Measurements from ENCODE around the gene SNU13.
"Not testable (repeated sequence)": the region's sequence is repeated elsewhere in the genome, so short reads cannot be mapped to it uniquely, and the experiment has no call there.

Gene SNU13

GRCh38 chr22:41682033-41682807, 6.4 kb downstream of the SNU13 start:
- H3K27ac ChIP-seq (ENCODE audit: low read depth, low read length): peak overlapping the region; percentile 66
- H3K4me1 ChIP-seq (ENCODE audit: control insufficient read depth, insufficient read depth, low read length, unreplicated experiment): no peaks in the 10 kb centered on the region
- peak overlapping the region; percentile 74 for H3K4me3 ChIP-seq (ENCODE audit: low read depth, low read length)
- peaks cover 81% of the 10 kb centered on the region for H3K79me2 ChIP-seq (ENCODE audit: control insufficient read depth, insufficient read depth, low read length, unreplicated experiment)
- no peak overlapping the region for H2AFZ ChIP-seq (ENCODE audit: low read length, unreplicated experiment)
- no peaks in the 10 kb centered on the region for H3K27me3 ChIP-seq (ENCODE audit: insufficient read depth, low read length)
- 0 out of 2 replicates have a peak, but pooled peaks cover 2% of the 10 kb centered on the region for H3K36me3 ChIP-seq (ENCODE audit: insufficient read depth, low read length)

DNA sequence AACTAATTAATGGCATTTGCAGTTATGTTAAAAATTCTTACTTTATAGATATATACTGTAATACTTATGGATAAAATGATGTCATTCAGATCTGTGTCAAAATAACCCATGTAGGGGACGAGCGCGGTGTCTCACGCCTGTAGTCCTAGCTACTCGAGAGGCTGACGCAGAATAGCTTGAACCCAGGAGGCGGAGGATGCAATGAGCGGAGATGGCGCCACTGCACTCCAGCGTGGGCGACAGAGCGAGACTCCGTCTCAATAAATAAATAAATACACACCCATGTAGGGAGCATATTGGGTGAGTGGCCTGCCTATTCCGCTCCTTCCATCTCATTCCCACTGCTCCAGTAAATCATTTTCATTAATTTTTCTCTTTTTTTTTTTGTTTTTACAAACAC, 7.1 kb downstream of the SNU13 start:
- Histone ChIP-seq H3K36me3 (ENCODE audit: insufficient read depth, low read length) (0 out of 2 replicates have a peak, but pooled peaks cover 2% of the 10 kb centered on the region), H3K27me3 (ENCODE audit: insufficient read depth, low read length) (no peaks in the 10 kb centered on the region), H3K27ac (ENCODE audit: low read depth, low read length) (peak overlapping the region; percentile 66), H3K79me2 (ENCODE audit: control insufficient read depth, insufficient read depth, low read length, unreplicated experiment) (peaks cover 75% of the 10 kb centered on the region), H3K4me3 (ENCODE audit: low read depth, low read length) (peak overlapping the region; percentile 74), H3K4me1 (ENCODE audit: control insufficient read depth, insufficient read depth, low read length, unreplicated experiment) (no peaks in the 10 kb centered on the region), H2AFZ (ENCODE audit: low read length, unreplicated experiment) (no peak overlapping the region)

DNA sequence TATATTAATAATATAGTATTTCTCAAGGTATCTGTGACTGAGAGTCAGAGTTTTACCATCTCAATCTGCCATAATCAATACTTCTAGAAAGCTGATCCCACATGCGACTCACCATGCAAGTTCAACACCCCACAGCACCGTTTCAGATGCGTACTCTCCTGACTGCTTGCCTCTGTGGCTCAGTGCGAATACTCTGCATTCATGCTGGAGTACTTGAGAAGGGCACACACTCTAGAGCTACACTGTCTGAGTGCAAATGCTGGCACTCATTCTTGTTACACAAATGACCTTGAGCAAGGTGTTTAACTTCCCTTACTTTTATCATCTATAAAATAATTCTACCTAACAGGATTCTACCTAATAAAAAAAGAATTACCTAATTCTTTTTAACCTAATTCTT, 12.5 kb downstream of the SNU13 start:
- Histone ChIP-seq H3K27me3 (ENCODE audit: insufficient read depth, low read length) (no peaks in the 10 kb centered on the region), H3K4me3 (ENCODE audit: low read depth, low read length) (no peak overlapping the region), H2AFZ (ENCODE audit: low read length, unreplicated experiment) (no peak overlapping the region), H3K27ac (ENCODE audit: low read depth, low read length) (no peak overlapping the region), H3K4me1 (ENCODE audit: control insufficient read depth, insufficient read depth, low read length, unreplicated experiment) (no peaks in the 10 kb centered on the region), H3K79me2 (ENCODE audit: control insufficient read depth, insufficient read depth, low read length, unreplicated experiment) (peaks cover 26% of the 10 kb centered on the region), H3K36me3 (ENCODE audit: insufficient read depth, low read length) (0 out of 2 replicates have a peak, but pooled peaks cover 2% of the 10 kb centered on the region)

DNA sequence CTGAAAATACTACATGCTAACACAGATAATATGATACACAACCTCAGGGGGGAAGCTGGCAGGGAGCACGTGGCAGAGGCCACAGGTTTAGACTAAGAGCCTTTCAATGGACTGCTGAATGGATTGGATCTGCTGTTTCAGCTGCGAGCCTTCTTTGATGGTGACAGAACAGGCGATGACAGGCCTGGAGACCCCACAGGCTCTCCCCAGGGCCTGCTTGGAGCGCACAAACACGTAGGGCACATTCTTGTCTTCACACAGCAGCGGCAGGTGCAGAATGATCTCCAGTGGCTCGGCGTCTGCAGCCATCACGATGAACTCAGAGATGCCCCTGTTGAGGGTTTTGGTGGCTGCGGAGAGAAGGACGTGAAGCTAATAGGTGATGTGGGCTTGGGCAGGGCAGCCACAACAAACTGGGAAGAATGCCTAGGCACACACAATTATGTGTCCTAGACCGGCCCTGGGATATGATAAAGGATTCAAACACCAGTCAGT, 13.8 kb downstream of the SNU13 start:
- Histone ChIP-seq H3K79me2 (ENCODE audit: control insufficient read depth, insufficient read depth, low read length, unreplicated experiment) (peaks cover 16% of the 10 kb centered on the region), H3K27ac (ENCODE audit: low read depth, low read length) (no peak overlapping the region), H3K27me3 (ENCODE audit: insufficient read depth, low read length) (no peaks in the 10 kb centered on the region), H2AFZ (ENCODE audit: low read length, unreplicated experiment) (no peak overlapping the region), H3K4me3 (ENCODE audit: low read depth, low read length) (no peak overlapping the region), H3K4me1 (ENCODE audit: control insufficient read depth, insufficient read depth, low read length, unreplicated experiment) (peaks cover 5% of the 10 kb centered on the region), H3K36me3 (ENCODE audit: insufficient read depth, low read length) (0 out of 2 replicates have a peak, but pooled peaks cover 2% of the 10 kb centered on the region)

DNA sequence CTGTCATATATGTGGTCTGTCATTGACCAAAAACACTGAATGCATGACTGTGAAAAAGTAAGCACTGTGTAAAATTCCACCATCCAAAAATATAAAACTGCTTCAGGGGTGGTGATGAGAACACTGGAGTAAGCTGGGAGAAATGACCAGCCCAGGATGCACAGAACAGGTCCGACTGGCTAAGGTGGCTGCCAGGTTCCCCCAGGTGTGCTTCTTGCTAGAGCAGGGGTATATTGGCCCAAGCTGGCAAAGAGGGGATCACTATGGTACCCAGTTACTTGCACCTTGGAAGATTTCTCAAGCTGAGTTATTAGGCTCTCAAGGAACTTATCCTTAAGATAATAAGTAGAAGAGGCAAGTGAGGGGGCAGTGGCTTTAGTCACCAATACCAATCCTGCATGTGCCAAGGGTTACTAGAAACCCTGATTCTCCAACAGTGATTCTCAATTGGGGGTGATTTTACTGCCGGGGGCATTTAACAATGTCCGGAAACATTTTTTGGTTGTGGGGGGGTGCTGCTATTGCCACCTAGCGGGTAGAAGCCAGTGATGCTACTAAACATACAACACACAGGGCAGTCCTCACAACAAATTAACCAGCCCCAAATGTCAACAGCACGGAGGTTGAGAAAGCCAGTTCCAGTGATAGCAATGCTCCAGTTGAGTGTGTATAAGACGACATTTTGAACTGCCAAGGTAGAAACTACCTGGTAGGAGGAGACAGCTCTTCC, 15.7 kb downstream of the SNU13 start:
- Histone ChIP-seq H3K36me3 (ENCODE audit: insufficient read depth, low read length) (no peaks in the 10 kb centered on the region), H3K27me3 (ENCODE audit: insufficient read depth, low read length) (no peaks in the 10 kb centered on the region), H2AFZ (ENCODE audit: low read length, unreplicated experiment) (no peak overlapping the region), H3K4me3 (ENCODE audit: low read depth, low read length) (no peak overlapping the region), H3K79me2 (ENCODE audit: control insufficient read depth, insufficient read depth, low read length, unreplicated experiment) (peaks cover 4% of the 10 kb centered on the region), H3K4me1 (ENCODE audit: control insufficient read depth, insufficient read depth, low read length, unreplicated experiment) (peaks cover 11% of the 10 kb centered on the region), H3K27ac (ENCODE audit: low read depth, low read length) (no peak overlapping the region)

DNA sequence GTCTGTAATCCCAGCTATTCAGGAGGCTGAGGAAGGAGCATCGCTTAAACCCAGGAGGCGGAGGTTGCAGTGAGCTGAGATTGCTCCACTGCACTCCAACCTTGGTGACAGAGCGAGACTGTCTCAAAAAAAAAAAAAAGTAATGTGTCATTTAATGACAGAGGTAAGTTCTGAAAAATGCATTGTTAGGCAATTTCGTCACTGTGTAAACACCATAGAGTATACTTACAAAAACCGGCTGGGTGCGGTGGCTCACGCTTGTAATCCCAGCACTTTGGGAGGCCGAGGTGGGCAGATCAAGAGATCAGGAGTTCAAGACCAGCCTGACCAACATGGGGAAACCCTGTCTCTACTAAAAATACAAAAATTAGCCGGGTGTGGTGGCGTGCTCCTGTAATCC, 16.6 kb downstream of the SNU13 start:
- H3K4me1 ChIP-seq (ENCODE audit: control insufficient read depth, insufficient read depth, low read length, unreplicated experiment): peaks cover 13% of the 10 kb centered on the region
- not testable (repeated sequence) for H3K79me2 ChIP-seq (ENCODE audit: control insufficient read depth, insufficient read depth, low read length, unreplicated experiment); H3K36me3 ChIP-seq (ENCODE audit: insufficient read depth, low read length); H2AFZ ChIP-seq (ENCODE audit: low read length, unreplicated experiment); H3K27me3 ChIP-seq (ENCODE audit: insufficient read depth, low read length); H3K27ac ChIP-seq (ENCODE audit: low read depth, low read length); H3K4me3 ChIP-seq (ENCODE audit: low read depth, low read length)

DNA sequence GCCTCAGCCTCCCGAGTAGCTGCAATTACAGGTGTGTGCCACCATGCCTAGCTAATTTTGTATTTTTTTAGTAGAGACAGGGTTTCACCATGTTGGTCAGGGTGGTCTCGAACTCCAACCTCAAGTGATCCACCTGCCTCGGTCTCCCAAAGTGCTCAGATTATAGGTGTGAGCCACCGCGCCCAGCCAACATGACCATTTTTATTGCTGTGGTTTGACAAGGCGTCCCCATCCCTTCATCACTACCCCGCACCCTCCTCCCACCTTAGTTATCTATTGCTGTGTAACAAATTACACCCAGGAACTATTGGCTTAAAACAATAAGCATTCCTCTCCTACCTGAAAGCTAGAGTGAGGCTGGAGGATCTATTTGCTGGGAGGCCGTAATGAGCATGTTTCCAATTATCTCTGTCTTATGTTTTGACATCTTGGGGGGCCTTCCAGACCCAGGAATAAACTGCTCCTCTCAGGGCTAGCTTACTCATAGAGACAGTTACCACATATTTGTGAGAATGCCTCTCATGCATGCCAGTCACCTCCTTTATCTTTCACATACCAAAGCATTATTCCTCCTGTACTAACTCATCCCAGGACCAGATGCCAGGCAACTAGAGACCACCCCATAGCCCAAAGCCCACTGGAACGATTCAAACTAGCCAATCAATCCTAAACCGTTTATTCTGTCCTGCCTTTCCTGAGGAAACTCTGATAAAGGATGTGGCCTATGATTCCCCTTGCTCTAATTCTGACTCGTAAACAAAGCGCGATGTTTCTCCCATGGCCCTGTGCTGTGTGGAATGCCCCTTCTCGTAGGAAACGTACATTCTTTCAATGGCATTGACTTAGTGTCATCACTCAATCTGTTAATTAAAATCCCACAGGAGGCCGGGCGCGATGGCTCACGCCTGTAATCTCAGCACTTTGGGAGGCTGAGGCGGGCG, 19.4 kb downstream of the SNU13 start:
- Histone ChIP-seq H3K79me2 (ENCODE audit: control insufficient read depth, insufficient read depth, low read length, unreplicated experiment) (no peaks in the 10 kb centered on the region), H3K4me1 (ENCODE audit: control insufficient read depth, insufficient read depth, low read length, unreplicated experiment) (peaks cover 16% of the 10 kb centered on the region), H3K36me3 (ENCODE audit: insufficient read depth, low read length) (no peaks in the 10 kb centered on the region), H3K27ac (ENCODE audit: low read depth, low read length) (peak overlapping the region; percentile 87), H3K4me3 (ENCODE audit: low read depth, low read length) (no peak overlapping the region), H2AFZ (ENCODE audit: low read length, unreplicated experiment) (no peak overlapping the region), H3K27me3 (ENCODE audit: insufficient read depth, low read length) (no peaks in the 10 kb centered on the region)

- Histone ChIP-seq H3K4me1 (ENCODE audit: control insufficient read depth, insufficient read depth, low read length, unreplicated experiment) (peaks cover 12% of the 10 kb centered on the region), H3K27me3 (ENCODE audit: insufficient read depth, low read length) (no peaks in the 10 kb centered on the region), H2AFZ (ENCODE audit: low read length, unreplicated experiment) (no peak overlapping the region), H3K36me3 (ENCODE audit: insufficient read depth, low read length) (no peaks in the 10 kb centered on the region), H3K27ac (ENCODE audit: low read depth, low read length) (no peak overlapping the region), H3K79me2 (ENCODE audit: control insufficient read depth, insufficient read depth, low read length, unreplicated experiment) (no peaks in the 10 kb centered on the region), H3K4me3 (ENCODE audit: low read depth, low read length) (no peak overlapping the region)
These were observed 23.7 kb downstream of the SNU13 start for GRCh38 chr22:41664951-41665350.

DNA sequence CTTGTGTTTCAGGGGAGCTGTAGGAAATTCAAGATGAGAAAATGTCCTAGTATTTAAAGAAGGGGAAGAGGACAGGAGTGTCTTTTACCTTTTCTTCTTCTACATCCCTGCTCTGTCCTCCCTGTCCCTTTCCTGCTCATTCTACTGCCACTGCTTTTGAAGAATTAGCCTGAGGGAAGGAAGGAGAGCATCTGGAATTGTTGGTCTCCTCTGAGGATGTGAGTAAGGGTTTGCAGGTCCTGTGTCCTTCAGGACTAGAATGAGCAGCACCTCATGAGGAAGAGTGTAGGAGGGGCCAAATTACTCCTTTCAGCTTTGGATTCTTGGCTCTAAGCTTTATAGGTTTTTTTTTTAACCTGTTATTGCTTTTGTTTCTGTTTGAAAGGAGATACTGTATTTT, 24.2 kb downstream of the SNU13 start:
- Histone ChIP-seq H3K27me3 (ENCODE audit: insufficient read depth, low read length) (no peaks in the 10 kb centered on the region), H3K27ac (ENCODE audit: low read depth, low read length) (0 out of 2 replicates have a peak overlapping the region, but pooled peaks have one; percentile 9), H3K4me3 (ENCODE audit: low read depth, low read length) (no peak overlapping the region), H3K79me2 (ENCODE audit: control insufficient read depth, insufficient read depth, low read length, unreplicated experiment) (no peaks in the 10 kb centered on the region), H3K4me1 (ENCODE audit: control insufficient read depth, insufficient read depth, low read length, unreplicated experiment) (peaks cover 11% of the 10 kb centered on the region), H3K36me3 (ENCODE audit: insufficient read depth, low read length) (no peaks in the 10 kb centered on the region), H2AFZ (ENCODE audit: low read length, unreplicated experiment) (no peak overlapping the region)

GRCh38 chr22:41663594-41663993, 25.1 kb downstream of the SNU13 start:
- H3K79me2 ChIP-seq (ENCODE audit: control insufficient read depth, insufficient read depth, low read length, unreplicated experiment); H3K27ac ChIP-seq (ENCODE audit: low read depth, low read length); H3K4me3 ChIP-seq (ENCODE audit: low read depth, low read length); H3K27me3 ChIP-seq (ENCODE audit: insufficient read depth, low read length); H3K4me1 ChIP-seq (ENCODE audit: control insufficient read depth, insufficient read depth, low read length, unreplicated experiment); H3K36me3 ChIP-seq (ENCODE audit: insufficient read depth, low read length); H2AFZ ChIP-seq (ENCODE audit: low read length, unreplicated experiment): not testable (repeated sequence)
